ENCODE measurements around the gene SPATA6.

SPATA6 gene

GRCh38 chr1:48250572-48250971, 221.4 kb downstream of the SPATA6 start:
- no peak for DNase-seq

GRCh38 chr1:48249868-48250267, 222.1 kb downstream of the SPATA6 start:
- DNase-seq, result no peak

- DNase-seq, result no peak
Measured at GRCh38 chr1:48248356-48248755, 223.6 kb downstream of the SPATA6 start.

- DNase-seq, result peak; percentile 17 to 43
Measured at GRCh38 chr1:48246727-48247126, 225.3 kb downstream of the SPATA6 start.
